ENCODE results near the gene TRIP11.
A peak's percentile ranks its signal among the peaks of the same experiment; 100 is the strongest.

Gene TRIP11

DNA sequence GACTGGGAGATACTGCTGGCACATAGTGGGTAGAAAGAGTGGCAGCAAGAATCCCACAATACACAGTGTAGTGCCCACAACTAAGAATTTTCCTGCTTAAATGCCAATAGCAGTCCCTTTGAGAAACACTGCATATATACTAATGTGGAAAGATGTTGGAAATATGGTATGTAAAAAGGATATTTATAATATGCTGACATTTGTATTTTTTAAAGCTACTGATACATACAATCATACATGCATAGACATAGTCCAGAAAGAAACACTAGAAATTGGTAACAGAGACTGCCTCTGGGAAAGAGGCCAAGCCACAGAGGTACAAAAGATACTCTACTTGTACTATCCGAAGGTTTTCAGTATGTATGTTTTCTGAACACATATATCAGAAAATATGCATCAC is 30.3 kb downstream of the TRIP11 start:
- DNase-seq: no peak

DNA sequence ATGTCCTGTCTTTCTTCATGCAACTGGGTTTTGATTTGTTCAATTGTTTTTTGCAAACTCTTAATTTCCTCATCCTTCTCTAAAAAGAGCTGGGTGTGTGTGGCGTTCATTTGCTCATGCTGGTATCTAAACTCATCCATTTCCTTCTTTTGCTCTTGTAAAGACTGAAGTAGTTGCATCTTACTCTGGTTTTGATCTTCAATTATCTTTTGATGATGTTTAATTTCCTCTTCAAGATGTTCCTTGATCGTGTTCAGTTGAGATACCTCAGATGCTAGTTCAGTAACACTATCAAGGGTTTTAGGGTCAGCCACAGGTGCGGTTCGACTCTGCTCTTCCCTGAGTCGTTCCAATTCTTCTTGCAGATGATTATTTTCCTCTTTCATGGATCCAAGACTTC is 34.8 kb downstream of the TRIP11 start:
- DNase-seq: no peak

DNA sequence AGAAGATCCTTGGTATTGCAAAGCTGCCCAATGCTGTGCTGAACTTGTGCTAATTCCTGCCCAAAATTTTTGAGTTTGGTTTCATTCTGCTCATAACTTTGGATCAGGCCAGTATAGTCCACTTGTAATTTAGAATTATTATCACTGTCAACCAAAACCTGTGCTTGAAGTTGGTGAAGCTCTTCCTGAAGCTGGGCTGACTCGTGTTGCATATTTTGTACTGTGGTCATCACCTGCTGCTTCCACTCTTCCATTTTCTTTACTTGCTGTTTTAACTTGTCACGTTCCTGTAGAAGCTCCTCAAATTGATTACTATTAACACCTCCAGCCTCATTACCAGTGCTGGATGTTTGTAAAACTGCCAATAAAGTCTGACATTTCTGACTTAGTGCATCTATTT is 35.8 kb downstream of the TRIP11 start:
- DNase-seq: no peak

DNA sequence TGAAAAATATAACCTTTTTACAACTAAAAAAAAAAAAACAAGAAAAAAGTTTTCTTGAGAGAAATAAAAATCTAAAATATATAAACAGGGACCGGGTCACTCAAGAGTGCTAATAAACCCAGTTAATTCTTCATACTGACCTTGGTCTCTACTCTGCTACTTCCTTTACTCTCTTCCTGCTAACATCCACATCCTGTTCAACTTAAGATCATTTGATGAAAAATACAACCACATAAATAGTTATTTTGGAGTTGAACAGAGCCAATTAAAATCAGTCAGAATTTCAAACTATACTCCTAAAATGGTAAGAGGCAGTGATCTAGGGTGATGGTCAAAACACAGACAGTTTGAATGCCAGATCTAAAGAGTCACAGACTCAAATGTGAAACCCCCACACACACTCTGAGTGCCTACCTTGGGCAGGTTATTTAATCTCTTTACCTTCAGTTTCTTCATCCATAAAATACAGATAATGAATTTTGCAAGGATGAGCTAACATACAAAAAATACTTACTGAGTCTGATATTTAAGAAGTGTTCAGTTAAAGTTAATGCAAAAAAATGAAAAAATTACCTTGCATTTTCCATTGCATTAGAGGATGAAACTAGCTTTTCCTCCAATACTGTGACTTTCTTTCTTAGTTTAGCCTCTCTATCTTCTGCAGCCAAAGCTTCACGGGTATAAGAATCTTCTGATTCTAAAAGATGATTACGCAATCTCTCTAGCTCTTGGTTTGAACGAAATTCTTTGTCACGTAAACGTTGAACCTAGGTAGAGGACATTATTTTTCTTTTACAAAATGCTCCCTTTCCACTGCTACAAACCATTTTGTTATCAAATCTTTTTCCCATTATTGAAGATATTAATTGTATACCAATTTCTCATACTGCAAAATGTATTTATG is 40.9 kb downstream of the TRIP11 start:
- no peak for DNase-seq

DNA sequence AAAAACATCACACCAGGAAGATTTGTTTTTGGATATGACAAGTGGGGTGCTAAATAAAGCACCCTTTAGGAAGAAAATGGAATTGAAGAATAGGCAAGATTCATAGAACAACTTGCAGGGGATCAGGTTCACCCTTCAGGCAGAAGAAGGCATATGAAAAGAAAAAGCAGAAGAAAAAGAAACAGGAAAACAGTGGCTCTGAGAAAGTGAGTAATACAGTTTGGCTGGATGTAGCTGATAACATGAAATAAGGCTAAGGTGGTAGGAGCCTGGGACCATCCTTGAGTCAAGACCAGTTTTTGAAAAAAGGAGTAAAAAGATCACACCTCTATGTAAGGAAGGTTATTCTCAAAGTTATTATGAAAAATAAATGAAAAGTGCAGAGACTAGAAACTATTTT is 42.4 kb downstream of the TRIP11 start:
- DNase-seq: no peak

DNA sequence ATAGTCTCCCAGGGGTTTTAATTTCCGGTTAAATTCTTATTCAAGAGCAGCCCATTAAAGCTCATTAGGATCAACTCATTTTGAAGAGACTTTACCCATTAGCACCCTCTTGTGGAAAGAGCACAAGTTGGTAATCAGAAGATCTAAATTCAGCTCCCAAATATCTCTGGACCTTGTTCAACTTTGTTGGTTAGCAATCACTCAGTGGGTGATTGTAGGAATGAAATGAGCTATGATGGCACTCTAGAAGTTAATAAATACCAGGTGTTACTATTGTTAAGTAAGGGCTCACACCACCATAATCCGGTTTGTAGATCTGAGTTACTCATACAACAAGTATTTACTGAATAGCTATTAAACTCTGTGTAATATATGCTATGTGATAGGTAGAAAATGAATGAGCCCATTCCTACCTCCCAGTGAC is 42.9 kb downstream of the TRIP11 start:
- no peak for DNase-seq

DNA sequence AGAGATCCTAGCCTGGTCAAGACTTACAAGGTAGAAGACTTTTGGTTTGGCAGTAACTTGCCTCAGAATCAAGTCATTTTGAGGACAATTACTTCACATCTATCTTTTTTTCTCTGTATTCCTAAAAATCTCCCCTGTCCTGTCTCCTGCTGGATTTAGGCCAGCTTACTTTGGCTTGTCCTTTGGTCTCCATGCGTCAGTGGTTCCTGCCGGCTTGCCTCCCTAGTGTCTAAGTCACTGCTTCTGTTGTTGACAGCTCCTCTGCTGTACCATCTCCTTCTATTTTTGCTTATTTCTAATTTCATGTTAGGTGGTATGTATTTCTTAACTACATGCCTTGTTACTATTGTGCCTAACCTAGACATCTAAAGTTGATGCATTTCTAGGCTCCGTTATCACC is 52.7 kb downstream of the TRIP11 start:
- no peak for DNase-seq

DNA sequence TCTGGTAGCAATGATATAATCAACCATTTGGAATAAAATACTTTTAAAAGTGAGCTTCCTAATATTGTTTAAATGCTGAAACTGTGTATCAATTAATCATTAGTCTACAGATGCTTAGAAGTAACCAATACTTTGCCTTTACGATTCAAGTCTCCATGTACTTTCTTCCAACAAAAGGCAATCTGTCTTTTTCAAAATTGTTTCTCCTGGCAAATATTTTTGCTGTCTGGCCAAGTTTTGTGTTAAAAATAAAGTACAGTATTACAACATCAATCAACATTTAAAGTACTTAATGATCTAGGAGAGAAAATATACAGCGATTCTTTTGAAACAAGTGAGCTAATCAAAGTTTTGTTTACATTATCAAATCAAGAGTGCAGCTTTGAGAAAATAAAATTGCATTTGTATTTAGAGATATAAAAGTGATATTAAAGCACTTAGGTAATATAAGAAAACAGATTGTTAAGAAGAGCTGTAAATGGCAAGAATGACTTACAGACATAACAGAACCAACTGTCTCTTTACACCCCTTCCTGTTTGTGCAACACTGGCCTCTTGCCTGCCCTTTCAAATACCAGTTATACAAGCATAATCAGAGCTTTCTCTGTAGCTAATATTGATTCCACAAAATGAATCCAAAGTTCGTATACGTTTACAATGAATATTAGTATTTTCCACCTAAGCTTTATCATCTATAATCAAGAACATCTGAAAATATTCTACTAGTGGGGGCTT is 54.2 kb downstream of the TRIP11 start:
- DNase-seq: no peak

DNA sequence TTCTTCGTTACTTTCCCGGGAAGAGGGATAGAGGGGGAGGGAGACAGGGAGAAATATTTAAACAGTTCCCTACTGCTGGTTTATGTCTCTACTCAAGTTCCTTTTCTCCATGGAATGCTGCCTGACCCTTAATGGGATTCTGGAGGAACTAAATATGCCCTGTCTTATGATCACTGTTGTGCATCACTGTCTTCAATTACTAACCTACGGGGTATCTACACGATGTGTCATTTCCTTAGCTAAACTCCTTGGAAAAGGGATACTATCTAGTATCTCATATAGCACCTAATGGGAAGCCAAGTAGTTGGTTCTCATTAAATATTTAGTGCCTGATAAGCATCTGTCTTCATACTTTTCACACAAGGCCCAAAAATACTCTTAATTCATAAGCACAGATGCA is 54.9 kb downstream of the TRIP11 start:
- no peak for DNase-seq

DNA sequence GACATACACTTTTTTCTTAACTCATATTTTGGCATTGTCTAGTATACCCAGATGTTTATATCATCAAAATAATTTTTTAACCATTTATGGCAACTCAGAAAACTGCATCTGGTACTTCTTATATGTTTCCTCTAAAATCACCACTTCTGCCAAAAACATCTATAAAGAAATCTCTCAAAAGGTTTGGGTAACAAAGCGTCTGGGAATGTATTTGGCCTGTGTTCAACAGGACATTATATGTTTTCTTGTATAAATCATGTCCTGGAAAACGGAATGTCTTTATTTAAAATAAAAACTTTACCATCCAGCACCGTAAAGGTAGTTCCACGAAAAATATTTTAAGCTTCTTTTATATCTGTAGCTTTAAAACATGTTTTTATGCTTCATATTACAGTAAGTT is 56.3 kb downstream of the TRIP11 start:
- no peak for DNase-seq

DNA sequence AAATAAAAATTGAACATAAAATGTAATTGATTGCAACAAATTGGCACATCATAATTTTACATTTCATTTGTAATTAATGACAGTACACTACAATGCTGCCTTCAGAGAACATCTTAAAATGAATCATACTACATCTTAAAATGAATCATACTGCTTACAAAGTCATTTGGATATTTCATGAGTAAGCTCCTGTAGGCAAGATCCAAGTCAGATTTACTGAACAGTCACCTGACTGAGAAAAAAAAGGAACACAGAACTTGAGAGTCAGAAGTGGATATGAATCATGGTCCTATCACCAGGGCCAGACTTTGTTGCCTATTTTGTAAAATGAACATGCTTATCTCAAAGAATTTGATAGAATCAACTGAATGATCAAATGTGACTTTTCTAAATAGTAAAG is 59.7 kb downstream of the TRIP11 start:
- DNase-seq: no peak

DNA sequence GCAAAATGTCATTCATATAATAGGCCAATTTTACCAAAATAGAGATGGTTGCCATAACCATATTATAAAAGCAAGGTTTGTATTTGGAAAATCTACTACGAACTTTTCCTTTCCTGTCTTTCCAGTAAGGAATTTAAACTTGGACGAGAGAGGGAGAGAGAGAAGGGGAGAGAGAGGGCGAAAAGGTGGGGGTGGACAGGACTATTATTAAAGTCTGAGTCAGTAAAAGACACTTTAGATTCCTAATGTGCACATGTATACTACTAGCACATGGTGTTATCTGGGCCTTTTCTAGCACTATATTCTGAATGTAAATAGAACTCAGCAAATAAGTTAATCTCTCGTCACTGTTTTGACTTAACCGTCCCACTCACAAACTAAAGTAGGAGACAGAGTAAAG is 62.0 kb downstream of the TRIP11 start:
- no peak for DNase-seq

DNA sequence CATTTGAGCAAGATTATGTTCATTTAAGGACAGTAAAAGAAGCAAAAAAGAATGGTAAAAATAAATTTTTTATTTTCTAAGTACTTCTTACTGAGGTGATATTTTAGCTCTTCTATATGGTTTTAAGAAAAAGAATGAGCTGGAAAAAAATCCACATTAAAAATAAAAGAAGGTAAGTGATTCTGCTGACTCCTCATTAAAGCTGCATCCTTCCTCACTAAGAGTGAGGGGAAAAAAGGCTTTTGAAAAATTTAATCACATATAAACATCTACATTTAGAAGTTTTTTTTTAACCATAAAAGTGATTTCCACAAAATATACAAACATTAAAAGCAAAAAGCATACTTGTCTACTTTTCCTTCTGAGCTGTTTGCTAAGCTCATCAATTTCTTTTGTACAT is 64.1 kb downstream of the TRIP11 start:
- no peak for DNase-seq

DNA sequence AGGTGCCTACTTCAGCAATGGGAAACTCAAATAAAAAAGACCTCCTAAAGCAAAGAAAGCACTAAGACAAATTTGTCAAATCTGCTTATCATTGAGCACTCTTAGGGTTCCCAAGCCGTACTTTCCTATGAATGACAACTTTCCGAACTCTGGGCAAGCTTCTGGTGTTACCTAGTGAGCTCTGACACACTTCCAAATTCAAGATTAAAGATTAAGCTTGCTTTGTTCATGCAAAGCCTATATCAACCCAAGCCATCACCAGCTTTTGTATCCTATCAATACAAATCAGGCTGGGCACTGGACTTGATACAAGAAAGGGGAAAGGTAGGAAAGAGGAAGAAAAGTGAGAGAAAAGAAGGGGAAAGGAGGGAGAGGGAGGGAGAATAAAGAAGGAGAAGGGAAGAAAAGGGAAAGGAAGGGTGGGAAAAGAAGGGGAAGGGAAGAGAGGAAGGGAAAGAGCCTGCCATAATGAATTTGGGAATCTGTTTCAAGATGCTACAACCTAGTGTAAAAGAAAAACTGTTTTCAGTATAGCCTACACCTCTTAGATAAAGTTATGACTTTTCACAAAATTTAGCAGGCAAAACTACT is 68.6 kb downstream of the TRIP11 start:
- DNase-seq: no peak

DNA sequence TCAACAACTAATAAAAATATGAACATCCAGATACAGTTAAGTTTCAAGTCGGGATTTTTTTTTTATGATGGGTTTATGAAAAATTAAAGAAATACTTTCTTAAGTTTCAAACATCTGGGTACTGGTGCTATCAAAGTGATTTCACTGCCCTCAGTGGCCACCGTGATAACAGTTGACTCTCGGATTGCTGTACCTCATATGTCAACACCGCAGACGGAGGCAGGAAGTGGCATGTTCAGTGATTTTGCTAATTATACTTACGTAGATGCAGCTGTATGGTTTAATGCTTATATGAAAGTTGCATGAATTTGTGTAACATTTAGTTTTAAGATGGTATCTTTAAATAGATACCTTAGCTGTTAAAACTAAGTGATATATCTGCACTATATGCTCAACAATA is 71.6 kb downstream of the TRIP11 start:
- DNase-seq: peak in 2 of 4 experiments; percentile 19 to 30

DNA sequence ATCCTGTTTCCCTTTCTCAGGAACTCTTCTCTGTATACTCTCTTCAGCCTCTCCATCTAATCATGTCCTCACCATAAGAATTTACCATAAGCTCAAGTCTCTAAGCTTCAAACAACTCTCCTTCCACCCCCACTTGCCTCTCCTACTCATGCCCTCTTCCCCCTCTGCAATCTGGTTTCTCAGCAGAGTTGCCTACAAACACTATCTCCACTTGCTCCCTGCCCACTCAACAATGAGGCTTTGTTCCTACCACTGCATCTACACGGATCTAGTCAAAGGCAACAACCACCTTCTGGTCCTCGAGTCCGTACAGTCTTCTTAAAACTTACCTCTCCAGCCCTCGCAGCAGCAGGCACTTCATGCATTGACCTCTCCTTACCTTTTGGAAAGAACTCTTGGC is 75.1 kb downstream of the TRIP11 start:
- no peak for DNase-seq

DNA sequence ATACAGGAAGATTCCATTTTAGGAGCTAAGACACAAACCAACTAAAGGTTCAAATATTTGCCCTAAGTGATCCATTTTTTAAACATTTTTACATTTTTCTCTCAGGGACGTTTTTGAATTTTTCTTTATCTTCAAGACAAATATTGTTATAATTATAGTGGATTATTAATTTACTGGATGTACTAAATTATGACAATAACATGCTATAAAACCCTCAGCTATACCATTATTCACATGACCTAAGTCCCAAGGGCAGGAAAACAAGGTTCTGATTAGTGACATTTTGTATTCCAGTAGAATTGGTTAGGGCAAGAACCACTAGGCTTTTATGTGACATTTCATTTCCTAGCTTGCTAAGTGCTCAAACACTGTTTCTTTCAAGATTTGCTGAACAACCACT is 75.8 kb downstream of the TRIP11 start:
- no peak for DNase-seq

DNA sequence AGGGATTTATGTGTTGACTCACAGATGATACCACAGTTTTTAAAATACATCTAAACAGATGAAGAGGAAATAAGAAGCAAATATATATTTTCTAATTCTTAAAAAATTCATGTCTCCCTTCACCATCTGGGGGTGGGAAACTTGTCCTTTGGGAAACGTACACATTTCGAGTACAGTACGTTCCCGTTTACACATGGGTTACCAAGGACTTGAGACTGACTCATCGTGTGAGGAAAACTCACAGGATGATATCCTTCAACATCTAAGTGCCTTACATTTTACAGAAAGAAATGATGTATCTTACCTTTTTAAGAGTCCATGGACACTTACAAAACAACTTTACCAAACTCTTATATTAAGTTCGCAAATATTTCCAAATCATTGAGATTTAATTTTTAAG is 76.4 kb downstream of the TRIP11 start:
- no peak for DNase-seq

DNA sequence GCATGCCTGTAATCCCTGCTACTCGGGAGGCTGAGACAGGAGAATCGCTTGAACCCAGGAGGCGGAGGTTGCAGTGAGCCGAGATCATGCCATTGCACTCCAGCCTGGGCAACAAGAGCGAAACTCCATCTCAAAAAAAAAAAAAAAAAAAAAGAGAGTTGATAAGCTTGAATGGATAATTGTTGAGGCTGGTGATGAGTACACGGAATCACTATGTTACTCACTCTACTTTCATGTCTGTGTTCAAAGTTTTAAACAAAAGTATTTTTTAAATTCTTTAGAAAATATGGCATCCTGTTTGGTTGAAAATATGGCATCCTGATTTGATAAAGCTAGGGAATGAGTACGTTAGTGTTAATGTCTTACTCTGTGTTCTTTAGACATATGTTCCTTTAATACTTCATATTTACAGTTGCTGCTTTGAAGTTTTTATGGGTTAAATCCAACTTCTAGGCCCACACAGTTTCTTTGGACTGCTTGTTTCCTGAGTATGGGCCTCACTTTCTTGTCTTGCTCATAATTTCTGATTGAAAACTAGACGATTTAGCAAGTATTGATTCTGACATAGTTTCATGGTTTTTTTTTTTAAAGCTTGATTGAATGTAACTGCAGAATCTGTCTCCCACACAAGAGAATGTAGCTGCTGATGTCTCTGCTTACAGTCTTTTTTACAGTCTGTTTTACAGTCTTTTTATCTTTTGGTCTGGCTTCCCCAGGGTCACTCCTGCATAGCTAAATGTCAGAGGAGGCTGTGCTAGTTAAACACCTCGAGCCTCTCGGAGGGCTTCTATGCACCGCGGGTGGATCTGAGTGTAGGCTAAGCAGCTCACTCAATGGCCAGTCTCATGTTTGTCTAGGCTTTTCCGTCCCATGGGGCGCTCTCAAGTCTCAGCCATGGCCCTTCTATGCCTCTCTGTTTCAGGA is 78.3 kb downstream of the TRIP11 start:
- DNase-seq: no peak

DNA sequence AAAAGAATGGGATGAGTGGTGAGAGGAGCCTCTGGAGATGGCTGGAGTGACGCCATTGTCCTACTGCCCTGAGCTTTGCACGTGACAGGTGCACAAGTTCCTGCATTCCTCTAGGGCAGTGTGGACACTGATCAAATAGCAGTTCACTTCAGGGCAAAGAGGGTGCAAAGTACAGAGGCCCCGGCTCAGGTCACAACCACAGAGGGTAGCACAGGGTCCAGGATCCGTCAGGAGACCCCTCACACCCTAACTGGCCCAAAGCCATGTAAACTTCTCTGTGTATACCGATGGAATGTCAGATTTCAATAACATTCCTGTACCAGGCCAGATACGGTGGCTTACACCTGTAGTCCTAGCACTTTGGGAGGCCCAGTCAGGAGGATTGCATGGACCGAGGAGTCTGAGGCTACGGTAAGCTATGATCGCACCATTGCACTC is 82.0 kb downstream of the TRIP11 start:
- DNase-seq: no peak

DNA sequence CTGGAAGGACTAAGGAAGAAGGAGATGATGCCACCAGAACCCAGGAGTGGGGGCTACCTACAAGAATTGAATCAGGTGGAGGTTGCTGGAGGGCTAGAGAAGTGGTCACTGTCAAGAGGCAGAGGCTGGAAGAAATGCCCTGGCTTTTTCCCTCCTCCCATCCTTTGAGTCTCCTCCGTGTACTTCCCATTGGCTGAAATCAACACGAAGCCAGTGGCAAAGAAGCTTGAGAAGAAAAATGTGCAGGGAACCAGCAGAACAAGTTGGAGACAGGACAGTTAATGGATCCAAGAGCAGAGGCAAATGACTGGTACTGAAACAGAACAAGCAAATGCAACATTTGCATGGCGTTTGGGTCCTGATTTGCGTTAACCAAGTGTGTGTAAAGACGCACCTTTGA is 83.2 kb downstream of the TRIP11 start:
- DNase-seq: no peak

DNA sequence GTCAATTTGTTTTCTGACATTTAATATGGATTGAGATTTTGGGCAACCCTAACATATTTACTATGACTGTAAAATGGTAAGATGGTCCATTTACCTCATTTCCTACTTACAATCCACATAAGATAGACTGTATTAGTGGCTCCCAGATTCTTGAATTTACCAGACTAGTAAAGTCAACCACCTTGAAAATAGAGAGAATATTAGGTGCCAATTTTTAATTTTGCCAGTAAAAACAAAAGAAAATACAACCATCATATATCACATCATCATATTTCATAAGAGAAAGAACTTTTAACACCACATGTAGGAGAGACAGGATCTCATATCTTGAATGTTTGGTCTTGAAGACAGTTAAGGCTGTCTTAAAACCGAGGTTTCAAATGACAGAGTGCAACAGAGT is 84.7 kb downstream of the TRIP11 start:
- DNase-seq: no peak

All from activated CD4-positive, CD25-positive, alpha-beta regulatory T cell (primary cell).